Stomach (tissue), 19 donors: ENCODE measurements around the gene KCNE2. TPM values are rescaled to one million over a fixed set of nuclear protein-coding genes. Genes with fewer than 3 reads are reported as not detected.

Experiments
- DNase-seq, 2 donors: peaks; one replicate each; pipeline versions ENCODE4 v3.0.0 to v3.0.0-alpha.2; 2013 to 2019
- H3K27ac ChIP-seq, 5 donors: fragments of 200-600 bp in 4 of 5; sonication (generic) in 4 of 5; one replicate each; pipeline ENCODE4 v1.5.1; 2013 to 2019; ENCODE audit warnings: mild to moderate bottlenecking in 1 of 5, moderate library complexity in 1 of 5
- H3K27me3 ChIP-seq, 3 donors: fragments of 200-600 bp; sonication (generic); one replicate each; pipeline ENCODE4 v1.5.1; 2017 to 2019; ENCODE audit warnings: mixed run types in 1 of 3
- H3K36me3 ChIP-seq, 4 donors: fragments of 200-600 bp; sonication (generic); 1 replicate in 3 of 4; 2 replicates in 1 of 4; pipeline ENCODE4 v1.5.1; 2016 to 2019
- H3K4me1 ChIP-seq, 4 donors: fragments of 200-600 bp; sonication (generic); one replicate each; pipeline ENCODE4 v1.5.1; 2016 to 2019
- H3K4me3 ChIP-seq, 4 donors: fragments of 200-600 bp; sonication (generic) in 3 of 4; one replicate each; pipeline ENCODE4 v1.5.1; 2016 to 2019; ENCODE audit warnings: mild to moderate bottlenecking in 1 of 4
- H3K9me3 ChIP-seq, 4 donors: fragments of 200-600 bp; sonication (generic); one replicate each; pipeline ENCODE4 v1.5.1; 2016 to 2019
- CTCF ChIP-seq, 7 experiments: fragments of 450-650 bp in 4 of 7; fragments of 200-600 bp in 3 of 7; sonication (generic) in 3 of 7; IDR thresholded peaks; one replicate each; pipeline ENCODE4 v1.5.1; 2016 to 2019; ENCODE audit warnings: antibody characterized with exemption in 7 of 7, control low read depth in 2 of 7, mild to moderate bottlenecking in 1 of 7
- EP300 ChIP-seq: sonication (generic); formaldehyde crosslinking; IDR thresholded peaks from one replicate; pipeline ENCODE4 v1.6.1; 2017; ENCODE audit warnings: antibody characterized with exemption
- POLR2A ChIP-seq, 4 donors: fragments of 450-650 bp; IDR thresholded peaks; one replicate each; pipeline ENCODE4 v1.6.1; 2016; ENCODE audit warnings: antibody characterized with exemption in 4 of 4, control low read depth in 2 of 4, mild to moderate bottlenecking in 1 of 4, moderate library complexity in 1 of 4
- POLR2AphosphoS5 ChIP-seq, 3 donors: sonication (generic); formaldehyde crosslinking; IDR thresholded peaks; one replicate each; pipeline ENCODE4 v1.6.1; 2016; ENCODE audit warnings: antibody characterized with exemption in 3 of 3
- WGBS, 5 donors: extraction: QIAGEN DNeasy Blood & Tissue Kit in 3 of 5; methylation state at CpG; one replicate each; pipeline versions ENCODE4 v1.1.5 to v1.1.7; 2013 to 2018; 5-methylcytosine and 5-hydroxymethylcytosine counted together
- intact Hi-C: fragments of 100-400 bp; cut with DNase I; formaldehyde crosslinking; loops from one replicate; pipeline ENCODE4 v1.15.1; 2023; ENCODE audit warnings: low total_unique reads
- long read RNA-seq, 10 donors: transcript quantifications; one replicate each; lab custom pipeline, GENCODE V29; 2026
- polyA plus RNA-seq, 3 donors: library from polyadenylated mRNA; stranded (reverse); fragments of 200-250 nt; gene quantifications; one replicate each; pipeline ENCODE4 v1.2.3, GENCODE V29; 2013
- total RNA-seq, 5 donors: library from RNA; depleted of rRNA; stranded (reverse); fragments of >200 nt; gene quantifications; one replicate each; pipeline versions ENCODE4 v1.1.0 to v1.2.3, GENCODE V29; 2014 to 2016
- donor health status: healthy with polysubstance abuse.
- donor health status: Bipolar disorder and iron deficiency.
- donor health status: healthy.

Gene KCNE2
- total RNA-seq (100 to 1,000 TPM in 2 of 5 donors, 10 to 100 TPM in 2, not detected in 1; 34.4 to 126 (median 77.2) TPM), polyA plus RNA-seq (100 to 1,000 TPM; 235 to 294 (median 240) TPM)
- long read RNA-seq, donor 1, partial matches to known transcripts = 0 of 4 reads
- long read RNA-seq, donor 1, other reads (novel, unspliced or antisense) = 0 of 4 reads
- long read RNA-seq, donor 2, partial matches to known transcripts = 0 of 2 reads
- long read RNA-seq, donor 2, other reads (novel, unspliced or antisense) = 0 of 2 reads
- long read RNA-seq, donor 3, transcript KCNE2-201 (2 exons, 1,051 nt) = major isoform, 43 of 43 reads
- long read RNA-seq, donor 3, partial matches to known transcripts = 0 of 43 reads
- long read RNA-seq, donor 3, other reads (novel, unspliced or antisense) = 0 of 43 reads
- long read RNA-seq, donor 4, partial matches to known transcripts = 0 of 2 reads
- long read RNA-seq, donor 4, other reads (novel, unspliced or antisense) = 0 of 2 reads
- long read RNA-seq, donor 5, transcript KCNE2-201 (2 exons, 1,051 nt) = major isoform, 38 of 63 reads
- long read RNA-seq, donor 5, partial matches to known transcripts = 25 of 63 reads
- long read RNA-seq, donor 5, other reads (novel, unspliced or antisense) = 0 of 63 reads
- long read RNA-seq, donor 6, transcript KCNE2-201 (2 exons, 1,051 nt) = major isoform, 110 of 121 reads
- long read RNA-seq, donor 6, partial matches to known transcripts = 0 of 121 reads
- long read RNA-seq, donor 6, other reads (novel, unspliced or antisense) = 11 of 121 reads
- long read RNA-seq, donor 7, transcript KCNE2-201 (2 exons, 1,051 nt) = major isoform, 7 of 7 reads
- long read RNA-seq, donor 7, partial matches to known transcripts = 0 of 7 reads
- long read RNA-seq, donor 7, other reads (novel, unspliced or antisense) = 0 of 7 reads
- long read RNA-seq, donor 8, transcript KCNE2-201 (2 exons, 1,051 nt) = major isoform, 54 of 54 reads
- long read RNA-seq, donor 8, partial matches to known transcripts = 0 of 54 reads
- long read RNA-seq, donor 8, other reads (novel, unspliced or antisense) = 0 of 54 reads
- long read RNA-seq, donor 9, transcript KCNE2-201 (2 exons, 1,051 nt) = major isoform, 48 of 55 reads
- long read RNA-seq, donor 9, partial matches to known transcripts = 0 of 55 reads
- long read RNA-seq, donor 9, other reads (novel, unspliced or antisense) = 7 of 55 reads
- long read RNA-seq, donor 10, partial matches to known transcripts = 0 of 1 reads
- long read RNA-seq, donor 10, other reads (novel, unspliced or antisense) = 0 of 1 reads

- Histone ChIP-seq H3K27me3 (no peaks in the 10 kb centered on the region), H3K4me3 (peak within 1 kb of the TSS; percentile 25 to 43 (median 34)), H3K4me1 (peaks cover 0 to 25% (median 12%) of the 10 kb centered on the region in 4 donors), H3K27ac (peak within 1 kb of the TSS; percentile 81 to 85 (median 83)), H3K9me3 (no peaks in the 10 kb centered on the region), H3K36me3 (no peaks in the 10 kb centered on the region)
- DNase-seq = peak; percentile 66 to 77
- WGBS, 5 donors = 25 to 78% (median 39%) methylated on average over 3 of the region's 3 CpGs
- intact Hi-C loops = no loop called here
- no peak for TF ChIP-seq CTCF (IDR thresholded peaks at IDR 0.05)
- peak; percentile 42 to 97 (median 93) for TF ChIP-seq POLR2AphosphoS5 (IDR thresholded peaks at IDR 0.05)
- peak in 2 of 4 donors; percentile 78 to 80 for TF ChIP-seq POLR2A (IDR thresholded peaks at IDR 0.05)
These were observed at the start of gene KCNE2 for GRCh38 chr21:34363733-34364132. KCNE2 (plus strand) TSS chr21:34364006; CDS start chr21:34370479, 6,473 bp downstream.

- Histone ChIP-seq H3K9me3 (no peaks in the 10 kb centered on the region), H3K27me3 (no peaks in the 10 kb centered on the region), H3K27ac (no peak overlapping the region), H3K4me3 (no peak overlapping the region), H3K4me1 (no peaks in the 10 kb centered on the region), H3K36me3 (no peaks in the 10 kb centered on the region)
- WGBS, 5 donors = 88 to 93% (median 89%) methylated on average over 3 of the region's 3 CpGs
- intact Hi-C loops = no loop called here
- DNase-seq = no peak
- no peak for TF ChIP-seq POLR2A (IDR thresholded peaks at IDR 0.05)
These were observed 44.2 kb upstream of the KCNE2 start for GRCh38 chr21:34319585-34319984.

- Histone ChIP-seq H3K36me3 (no peaks in the 10 kb centered on the region), H3K9me3 (no peaks in the 10 kb centered on the region), H3K4me1 (no peaks in the 10 kb centered on the region), H3K4me3 (no peak overlapping the region), H3K27ac (no peak overlapping the region), H3K27me3 (no peaks in the 10 kb centered on the region)
- DNase-seq = no peak
- TF ChIP-seq POLR2A (IDR thresholded peaks at IDR 0.05) (no peak), EP300 (no peak), CTCF (IDR thresholded peaks at IDR 0.05) (no peak), POLR2AphosphoS5 (IDR thresholded peaks at IDR 0.05) (no peak)
- intact Hi-C loops = no loop called here
- 81 to 92% (median 87%) methylated on average over 4 of the region's 4 CpGs for WGBS, 5 donors
These were observed 43.8 kb upstream of the KCNE2 start for GRCh38 chr21:34320011-34320410.

- 93 to 98% (median 95%) methylated on average over 8 of the region's 8 CpGs for WGBS, 5 donors
These were observed 33.8 kb upstream of the KCNE2 start for GRCh38 chr21:34330055-34330454.

More at GRCh38 chr21:34330055-34330454, 33.8 kb upstream of the KCNE2 start:
- H3K9me3 ChIP-seq = no peaks in the 10 kb centered on the region
- no peak overlapping the region for H3K4me3 ChIP-seq
- no peak overlapping the region for H3K27ac ChIP-seq
- no peak for TF ChIP-seq EP300
- no peak for TF ChIP-seq POLR2AphosphoS5 (IDR thresholded peaks at IDR 0.05)
- no peak for TF ChIP-seq CTCF (IDR thresholded peaks at IDR 0.05)
- no peak for TF ChIP-seq POLR2A (IDR thresholded peaks at IDR 0.05)
- intact Hi-C loops = no loop called here
- H3K36me3 ChIP-seq = no peaks in the 10 kb centered on the region
- H3K4me1 ChIP-seq = no peaks in the 10 kb centered on the region
- DNase-seq = no peak
- no peaks in the 10 kb centered on the region for H3K27me3 ChIP-seq
